NCI-H187 (cell line): ENCODE data around the gene RNF223.

Experiments used
- DNase-seq, 2 experiments: peaks; one replicate each; lab custom pipeline; 2025; lab: John Stamatoyannopoulos, UW

RNF223 gene

DNA sequence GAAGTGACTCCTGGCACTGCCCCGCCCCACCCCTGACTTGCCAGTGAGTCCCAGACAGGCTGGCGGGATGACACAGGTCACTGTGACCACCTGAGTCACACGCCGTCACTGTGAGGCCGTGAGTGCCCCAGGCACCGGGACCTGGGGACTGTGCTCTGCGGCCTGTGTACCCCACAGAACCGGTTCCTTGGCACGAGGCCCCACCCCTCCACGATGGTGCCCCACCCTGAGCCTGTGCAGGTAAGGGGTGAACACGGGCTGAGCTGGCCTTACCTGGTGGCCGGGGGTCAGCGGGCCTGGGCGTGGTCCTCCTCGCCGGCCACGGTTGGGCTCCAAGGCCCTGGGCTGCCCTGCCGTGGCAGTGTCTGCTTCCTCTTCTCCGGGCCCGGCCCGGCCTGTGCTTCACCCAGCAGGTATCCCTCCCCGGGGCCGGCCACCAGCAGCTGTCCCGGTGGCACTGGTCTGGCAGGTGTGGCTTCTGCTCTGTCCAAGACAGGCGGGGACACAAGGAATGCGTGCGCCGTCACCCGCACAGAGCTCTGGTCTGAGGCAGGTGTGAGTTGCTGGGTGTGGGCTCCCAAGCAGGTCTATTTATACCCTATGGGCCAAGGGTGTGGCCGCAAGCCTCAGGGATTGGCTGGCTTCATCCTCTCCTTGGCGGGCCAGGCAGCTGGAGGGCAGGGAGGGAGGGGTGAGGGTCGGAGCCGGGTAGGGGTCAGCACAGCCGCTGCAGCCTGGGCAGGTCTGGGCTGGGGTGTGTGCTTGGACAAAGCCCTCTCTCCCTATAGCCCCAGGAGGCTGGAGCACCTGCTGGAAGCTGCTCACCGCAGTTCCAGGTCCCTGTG lies at the start of gene RNF223:
TSS of gene RNF223 (minus strand) at position 564 of the 845 bp plus-strand sequence. CDS start 1,740 bp downstream, outside the sequence.
- peak; percentile 22 to 23 for DNase-seq

DNA sequence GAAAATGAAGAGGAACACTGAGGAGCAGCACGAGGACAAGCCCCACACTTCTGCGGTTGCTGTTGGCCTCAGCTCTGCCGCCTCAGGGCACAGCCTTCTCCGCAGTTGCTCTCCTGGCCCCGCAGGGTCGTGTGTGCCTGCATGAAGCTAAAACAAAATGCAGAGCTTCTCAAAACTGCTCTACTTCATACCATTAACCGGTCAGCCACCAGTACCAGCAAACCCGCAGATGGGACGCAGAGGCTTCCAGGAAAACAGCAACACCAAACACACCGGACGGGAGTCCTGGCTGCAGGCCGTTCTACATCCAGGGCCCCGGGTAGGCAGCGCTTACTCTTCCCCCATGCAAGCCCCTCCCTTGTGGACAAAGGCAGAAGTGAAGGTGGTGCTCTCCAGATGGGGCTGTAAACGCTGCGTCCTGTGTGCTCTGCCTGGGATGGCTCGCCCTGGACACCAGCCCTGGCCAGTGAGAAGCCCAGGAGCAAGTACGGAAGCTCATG lies 48.9 kb upstream of the RNF223 start:
- no peak for DNase-seq

DNA sequence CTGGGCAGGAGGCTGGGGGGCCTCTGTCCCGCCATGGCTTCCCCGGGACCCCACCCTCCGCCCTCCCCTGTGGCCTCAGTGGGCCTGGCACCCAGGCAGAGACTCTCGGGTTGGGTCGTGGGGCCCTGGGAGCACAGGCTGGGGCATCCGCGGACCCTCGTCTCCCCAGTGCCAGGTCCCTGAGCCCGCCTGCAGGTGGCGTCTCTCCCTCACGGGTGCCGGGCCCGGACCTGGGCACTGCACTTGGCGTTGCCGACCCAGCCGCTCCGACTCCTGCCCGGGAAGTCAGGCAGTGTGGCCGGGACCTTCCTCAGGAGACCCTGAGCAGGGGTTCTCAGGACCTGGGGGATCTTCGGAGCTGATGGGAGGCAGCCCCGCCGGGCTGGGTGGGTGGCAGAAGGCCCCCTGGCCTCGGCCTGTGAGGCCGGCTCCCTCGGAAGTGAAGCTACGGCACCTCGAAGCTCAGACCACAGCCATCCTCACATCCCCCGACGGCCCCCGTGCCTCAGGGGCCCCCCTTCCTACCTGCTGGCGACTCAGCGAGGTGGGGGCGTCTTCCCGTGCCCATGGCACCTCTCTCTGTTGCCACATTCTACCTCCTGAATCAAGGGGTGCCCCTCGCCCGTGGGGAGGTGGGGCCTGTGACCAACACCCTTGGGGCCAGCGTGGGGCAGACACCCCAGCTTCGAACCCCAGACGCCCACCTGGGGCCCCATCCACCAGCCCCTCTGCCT lies 48.1 kb upstream of the RNF223 start:
- DNase-seq = peak; percentile 55 to 76

DNA sequence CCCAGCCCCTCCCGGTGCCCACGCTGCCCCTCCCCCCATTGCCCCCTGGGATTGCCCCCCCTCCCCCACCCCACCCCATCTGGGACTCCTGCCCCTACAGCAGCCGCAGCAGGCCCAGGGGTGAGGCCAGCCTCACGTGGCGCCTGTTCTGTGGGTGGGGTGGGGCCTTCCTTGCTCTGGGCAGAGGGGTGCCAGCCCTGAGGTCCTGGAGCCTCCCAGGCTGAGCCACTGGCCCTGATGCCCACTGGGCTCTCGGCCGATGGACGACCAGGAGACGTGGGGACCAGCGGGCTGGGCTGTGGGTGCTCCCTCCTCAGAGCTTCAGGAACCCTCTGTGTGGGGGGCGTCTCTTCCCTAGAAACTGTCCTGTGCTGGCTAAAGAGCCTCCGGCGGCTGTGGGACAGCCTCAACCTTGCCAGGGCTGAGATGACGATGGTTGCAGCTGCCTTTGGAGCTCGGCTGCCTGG lies 47.5 kb upstream of the RNF223 start:
- no peak for DNase-seq

DNA sequence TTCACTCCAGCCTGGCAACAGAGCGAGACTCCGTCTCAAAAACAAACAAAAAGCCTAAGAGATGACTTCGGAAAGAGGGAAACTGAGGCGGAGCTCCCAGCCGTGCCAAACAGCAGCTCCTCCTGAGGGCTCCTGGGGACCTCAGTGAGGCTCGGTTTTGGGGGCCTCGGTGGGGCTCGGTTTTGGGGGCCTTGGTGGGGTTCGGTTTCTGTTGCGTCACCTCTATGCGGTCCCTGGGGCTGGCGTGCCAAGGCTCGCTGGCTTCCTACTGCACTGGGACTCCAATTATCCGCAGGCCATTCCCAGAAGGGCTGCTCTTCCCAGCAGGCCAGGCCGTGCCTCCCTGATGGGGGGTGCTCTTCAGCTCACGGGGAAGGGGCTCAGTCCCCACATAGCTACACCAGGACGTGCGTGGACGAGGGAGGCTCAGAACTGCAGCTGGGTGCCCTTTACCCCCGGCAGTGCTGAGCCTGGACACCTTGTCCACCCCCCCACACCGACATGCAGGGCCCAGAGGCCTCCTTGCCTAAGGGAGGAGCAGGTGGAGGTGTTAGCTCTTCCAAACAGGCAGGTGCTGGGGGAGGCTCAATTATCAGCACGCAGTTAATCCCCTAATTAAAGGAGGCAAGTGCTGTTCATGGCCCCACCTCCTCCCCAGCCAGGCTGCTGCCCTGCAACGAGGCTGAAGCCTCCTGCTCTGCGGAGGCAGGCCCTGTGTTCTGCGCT lies 46.9 kb upstream of the RNF223 start:
- no peak for DNase-seq

DNA sequence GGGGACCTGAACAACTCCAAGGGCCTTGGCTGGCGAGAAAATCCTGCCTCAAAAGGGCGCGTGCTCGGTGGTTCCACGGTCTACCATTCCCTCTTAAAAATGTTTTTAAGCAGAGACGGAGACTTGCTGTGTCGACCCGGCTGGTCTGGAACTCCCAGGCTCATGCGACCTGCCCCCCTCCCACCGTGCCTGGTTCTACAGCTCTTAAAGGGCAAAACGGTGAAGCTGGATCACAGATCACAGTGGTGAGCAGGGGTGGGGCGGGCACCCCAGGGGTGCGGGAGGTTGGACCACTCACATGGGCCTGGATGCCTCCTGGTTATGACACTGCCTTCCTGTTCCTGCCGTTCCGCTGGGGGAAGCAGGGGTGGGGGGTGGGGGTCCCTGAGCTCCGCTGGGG lies 46.0 kb upstream of the RNF223 start:
- no peak for DNase-seq

DNA sequence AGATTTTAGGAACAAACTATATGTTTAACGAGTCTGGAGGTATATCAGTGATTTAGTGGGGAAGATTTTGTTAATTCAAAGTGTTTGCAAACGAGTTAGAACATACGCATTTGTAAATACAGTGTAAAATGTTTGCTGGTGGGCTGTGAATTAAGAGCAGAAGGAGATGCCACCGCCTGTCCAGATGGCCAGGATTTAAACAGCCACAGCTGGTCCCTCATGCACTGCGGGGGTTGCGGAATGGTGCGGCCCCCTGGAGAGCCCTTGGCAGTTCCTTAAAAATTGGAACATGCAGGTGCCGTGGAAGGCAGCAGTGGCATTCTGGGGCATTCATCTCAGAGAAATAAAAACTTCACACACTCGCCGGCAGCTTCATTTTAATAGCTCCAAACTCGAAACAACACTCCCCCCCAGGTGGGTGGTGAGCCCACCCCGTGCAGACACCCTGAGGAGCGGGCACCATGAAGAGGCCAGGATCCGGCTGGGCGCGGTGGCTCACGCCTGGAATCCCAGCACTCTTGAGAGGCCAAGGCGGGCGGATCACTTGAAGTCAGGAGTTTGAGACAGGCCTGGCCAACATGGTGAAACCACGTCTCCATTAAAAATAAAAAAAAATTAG lies 45.3 kb upstream of the RNF223 start:
- no peak for DNase-seq

DNA sequence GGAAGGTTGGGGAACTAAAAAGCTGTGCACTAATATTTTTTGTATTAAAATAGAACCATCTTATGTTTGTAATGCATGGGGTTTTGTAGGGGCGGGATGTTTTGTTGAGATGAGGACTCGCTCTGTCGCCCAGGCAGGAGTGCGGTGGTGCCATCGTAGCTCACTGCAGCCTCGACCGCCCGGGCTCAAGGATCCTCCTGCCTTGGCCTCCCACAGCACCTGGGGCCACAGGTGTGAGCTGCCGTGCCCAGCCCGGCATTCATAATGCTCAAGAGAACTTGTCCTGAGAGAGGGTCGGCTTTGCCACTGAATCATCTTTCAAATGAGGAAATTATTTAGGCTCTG lies 44.7 kb upstream of the RNF223 start:
- no peak for DNase-seq

DNA sequence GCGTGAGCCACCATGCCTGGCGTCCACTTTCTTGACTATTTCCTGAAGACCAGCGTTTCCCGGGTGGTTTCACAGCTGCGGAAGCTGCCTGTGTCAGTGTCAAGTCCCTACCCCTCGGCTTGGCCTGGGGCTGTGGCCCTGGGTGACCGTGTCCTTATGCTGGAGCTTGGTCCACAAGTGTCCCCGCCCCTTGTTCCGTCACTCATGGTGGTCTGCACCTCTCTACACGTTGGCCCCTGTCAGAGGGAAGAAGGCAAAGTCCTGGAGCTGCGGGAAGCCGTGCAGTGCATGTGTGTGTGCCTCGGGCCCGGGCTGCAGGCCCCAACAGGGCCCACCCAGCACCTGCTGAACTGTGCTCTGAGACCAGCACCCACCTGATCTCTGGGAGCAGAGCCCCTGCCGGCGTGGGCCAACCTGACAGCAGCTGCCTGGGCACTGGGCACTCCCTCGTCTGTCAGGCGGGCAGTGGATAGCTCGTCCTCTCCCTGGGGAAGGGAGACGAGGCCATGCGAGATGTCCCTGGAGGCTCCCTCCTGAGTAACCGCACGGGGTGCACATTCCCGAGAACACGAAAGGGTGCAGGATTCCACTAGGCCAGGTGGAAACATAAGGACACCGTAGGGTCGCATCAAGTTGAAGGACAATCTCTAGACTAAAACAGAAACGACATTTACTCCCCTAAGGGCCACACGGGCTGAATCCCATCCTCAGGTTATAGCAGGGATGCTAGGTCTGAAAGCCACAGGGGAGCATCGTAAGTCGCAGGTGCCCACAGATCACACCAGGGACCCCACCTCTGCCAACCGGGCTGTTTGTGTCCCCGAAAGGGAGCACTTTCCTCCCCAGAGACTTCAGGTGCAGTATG lies 44.1 kb upstream of the RNF223 start:
- DNase-seq = no peak

DNA sequence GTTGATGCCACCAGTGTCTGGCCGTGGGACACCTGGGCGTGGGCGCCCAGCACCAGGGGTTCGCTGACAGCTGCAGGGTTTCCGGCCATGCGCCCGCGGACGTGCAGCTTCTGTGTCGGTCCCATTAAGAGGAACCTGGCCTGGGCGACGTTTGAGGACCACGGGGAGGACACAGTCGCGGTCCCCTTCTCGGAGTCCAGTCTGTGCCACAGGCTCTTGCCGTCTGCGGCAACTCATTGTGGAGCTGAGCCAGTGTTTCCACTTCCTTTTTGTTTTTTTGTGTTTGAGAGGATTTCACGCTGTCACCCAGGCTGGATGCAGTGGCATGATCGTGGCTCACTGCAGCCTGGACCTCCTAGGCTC lies 43.3 kb upstream of the RNF223 start:
- DNase-seq = no peak

DNA sequence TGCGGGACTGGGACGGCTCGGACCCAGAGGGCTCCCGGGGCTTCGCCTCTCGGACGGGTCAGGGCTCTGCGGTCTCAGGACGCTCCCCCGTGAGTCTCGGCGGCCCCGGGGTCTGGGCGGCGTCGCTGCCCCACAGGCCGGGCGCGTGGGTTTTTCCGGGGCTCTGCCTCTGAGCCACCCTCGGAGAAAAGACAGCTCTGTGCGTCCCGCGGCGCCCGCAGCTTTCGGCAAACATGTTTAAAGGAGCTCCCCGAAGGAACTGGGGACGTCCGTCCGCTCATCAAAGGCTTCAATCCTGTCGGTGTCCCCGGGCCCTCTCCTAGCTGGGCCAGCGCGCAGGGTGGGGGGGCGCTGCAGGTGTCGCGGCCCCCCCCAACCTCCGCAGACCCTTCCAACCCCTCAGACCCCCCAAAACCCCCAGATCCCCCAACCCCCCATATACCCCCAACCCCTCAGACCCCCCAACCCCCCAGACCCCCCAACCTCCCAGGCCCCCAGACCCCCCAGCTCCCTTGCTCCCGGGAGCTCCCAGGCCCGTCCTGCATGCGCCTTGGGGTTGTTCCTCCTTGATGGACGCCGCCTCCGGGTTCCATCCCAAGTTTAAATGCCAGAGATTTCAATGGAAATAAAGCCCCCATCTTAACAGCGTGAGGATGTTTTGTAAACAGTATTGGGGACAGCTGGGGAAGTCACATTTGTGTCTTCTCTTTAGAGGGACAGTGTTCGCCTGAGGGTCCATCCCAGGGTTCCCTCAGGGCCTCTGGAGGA lies 42.8 kb upstream of the RNF223 start:
- no peak for DNase-seq

DNA sequence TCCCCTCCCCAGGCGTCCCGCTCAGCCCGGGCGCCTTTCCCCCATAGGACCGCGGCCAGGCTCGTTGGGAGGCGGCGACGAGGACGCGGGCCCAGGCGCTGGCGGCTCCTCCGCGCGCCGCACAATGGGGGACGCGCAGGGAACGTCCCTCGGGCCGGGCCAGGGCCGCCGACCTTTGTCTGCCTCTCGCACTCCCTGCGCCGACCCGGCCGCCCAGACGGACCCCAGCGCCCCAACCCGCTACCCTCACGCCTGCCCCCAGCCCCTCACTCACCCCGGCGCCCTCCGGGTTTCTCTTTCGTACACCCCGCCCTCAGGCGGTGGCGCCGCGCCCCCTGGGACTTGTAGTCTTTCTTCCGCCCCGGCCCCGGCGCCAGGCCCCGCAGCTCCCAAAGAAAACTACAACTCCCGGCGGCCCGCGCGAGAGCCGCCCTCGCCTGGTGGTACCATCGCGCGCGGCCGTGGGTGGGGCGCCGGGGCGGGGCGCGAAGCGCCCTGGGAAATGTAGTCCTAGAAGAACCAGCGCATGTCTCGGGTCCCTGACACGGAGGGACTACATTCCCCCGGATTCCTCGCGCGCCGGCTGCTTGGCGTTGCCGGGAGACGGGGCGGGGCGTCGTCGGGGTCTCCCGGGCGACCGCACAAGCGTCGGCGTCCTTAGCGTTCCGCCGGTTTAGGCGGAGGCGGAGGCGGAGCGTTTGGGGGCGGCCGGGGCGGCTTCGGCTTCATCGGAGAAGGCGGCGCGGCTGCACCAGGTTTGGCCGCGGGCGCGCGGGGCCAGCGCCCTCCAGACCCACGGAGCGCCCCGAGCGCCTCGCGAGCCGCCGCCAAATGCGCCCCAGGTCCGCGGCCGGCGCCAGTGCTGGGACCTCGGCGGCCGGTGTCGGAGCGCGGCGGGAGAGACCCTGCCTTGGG lies 41.9 kb upstream of the RNF223 start, which contains the start of gene C1orf159:
TSS of gene C1orf159 (minus strand) at position 304 of the 915 bp plus-strand sequence. CDS start 24,546 bp downstream, outside the sequence.
- peak; percentile 95 to 98 for DNase-seq

DNA sequence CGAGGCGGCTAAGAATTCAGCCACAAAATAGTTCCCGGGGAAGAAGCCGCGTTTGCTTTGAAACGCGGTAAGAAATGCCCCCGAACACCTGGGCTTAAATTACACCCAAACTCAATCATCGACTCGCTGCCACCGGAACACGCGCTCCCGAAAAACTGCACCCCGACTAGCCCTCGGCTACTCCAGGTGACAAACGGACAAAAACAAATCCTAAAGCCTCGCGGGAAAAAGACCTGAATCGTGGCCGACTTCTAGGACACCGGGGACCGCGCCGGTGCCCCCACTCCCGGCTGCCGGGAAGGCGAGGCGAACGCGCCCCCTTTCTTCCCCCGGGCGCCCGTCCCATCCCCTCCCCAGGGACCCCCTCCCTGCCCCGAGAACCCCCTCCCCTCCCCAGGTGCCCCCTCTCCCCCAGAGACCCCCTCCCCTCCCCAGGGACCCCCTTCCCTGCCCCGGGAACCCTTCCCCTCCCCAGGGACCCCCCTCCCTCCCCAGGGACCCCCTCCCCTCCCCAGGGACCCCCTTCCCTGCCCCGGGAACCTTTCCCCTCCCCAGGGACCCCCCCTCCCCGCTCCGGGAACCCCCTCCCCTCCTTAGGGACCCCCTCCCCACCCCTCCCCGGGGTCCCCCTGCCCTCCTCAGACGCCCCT lies 41.2 kb upstream of the RNF223 start:
- DNase-seq = no peak

DNA sequence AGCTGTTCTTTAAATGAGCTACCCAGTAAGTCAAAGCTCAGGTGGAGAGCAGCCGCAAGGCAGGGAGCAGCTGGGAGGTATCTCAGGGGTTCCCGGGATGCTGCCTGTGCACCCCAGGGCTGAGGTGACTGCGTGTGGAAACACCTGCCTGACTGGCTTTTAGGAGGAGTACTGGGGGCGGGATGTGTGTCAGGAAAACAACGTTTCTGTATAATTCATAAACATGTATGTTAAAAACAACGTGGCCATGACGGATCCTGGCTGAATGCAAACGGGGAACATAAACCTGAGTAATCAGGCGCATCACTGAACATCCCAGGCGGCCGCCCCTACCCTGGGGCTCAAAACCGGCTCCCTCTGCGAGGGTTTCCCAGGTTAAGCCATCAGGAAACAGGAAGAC lies 40.3 kb upstream of the RNF223 start:
- DNase-seq = no peak

DNA sequence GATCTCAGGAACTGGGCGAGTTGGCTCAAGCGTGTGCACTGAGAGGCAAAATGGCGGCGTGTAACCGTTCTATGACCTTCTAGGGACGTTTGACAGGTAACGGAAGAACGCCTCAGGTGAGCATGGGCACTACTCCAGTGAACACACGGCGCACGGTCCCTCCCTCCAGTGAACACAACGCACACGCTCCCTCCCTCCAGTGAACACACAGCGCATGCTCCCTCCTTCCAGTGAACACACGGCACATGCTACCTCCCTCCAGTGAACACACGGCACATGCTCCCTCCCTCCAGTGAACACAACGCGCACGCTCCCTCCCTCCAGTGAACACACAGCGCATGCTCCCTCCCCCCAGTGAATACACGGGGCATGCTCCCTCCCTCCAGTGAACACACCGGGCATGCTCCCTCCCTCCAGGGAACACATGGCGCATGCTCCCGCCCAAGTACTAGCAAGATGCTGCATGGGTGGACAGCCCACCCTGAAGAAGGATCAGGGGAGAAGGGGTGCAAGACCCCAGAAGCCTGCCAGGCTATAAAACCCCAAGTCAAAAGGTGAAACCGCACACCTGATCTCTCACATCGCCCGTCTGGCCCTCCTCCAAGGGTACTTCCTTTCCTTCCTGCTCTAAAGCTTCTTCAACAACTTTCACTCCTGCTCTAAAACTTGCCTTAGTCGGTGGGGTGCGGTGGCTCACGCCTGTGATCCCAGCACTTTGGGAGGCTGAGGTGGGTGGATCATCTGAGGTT lies 38.3 kb upstream of the RNF223 start:
- no peak for DNase-seq

DNA sequence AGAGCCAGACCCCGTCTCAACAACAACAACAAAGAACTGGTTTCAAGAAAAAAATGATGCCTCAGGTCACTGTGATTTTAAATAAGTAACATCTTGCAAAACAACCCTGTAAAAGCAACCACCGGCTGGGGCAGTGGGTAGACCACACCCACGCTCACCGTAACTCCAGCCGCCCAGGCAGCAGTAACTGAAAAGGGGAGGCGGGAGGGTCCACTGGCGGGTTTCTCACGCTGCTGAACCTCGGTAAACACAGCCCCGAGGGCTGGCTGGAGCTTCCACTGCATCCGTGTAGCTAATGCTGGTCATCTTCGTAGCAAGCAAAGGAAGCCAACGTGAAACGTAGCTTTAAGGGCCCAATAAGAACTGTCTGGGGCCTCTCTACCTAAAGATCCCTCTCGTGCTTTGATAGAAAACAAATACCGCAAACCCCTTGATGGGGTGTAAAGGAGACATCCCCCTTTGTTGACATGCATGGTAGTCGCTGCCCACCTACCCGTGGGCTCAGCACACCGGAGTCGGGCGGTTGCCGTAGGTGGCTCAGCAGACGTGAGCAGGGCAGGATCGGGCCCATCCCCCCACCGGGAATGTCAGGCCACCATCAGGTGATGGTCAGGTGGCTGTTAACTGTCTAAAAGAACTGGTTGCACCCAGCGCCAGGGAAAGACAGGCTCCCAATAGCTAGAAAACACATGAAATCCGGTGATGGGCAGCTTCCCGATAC lies 37.6 kb upstream of the RNF223 start:
- no peak for DNase-seq

DNA sequence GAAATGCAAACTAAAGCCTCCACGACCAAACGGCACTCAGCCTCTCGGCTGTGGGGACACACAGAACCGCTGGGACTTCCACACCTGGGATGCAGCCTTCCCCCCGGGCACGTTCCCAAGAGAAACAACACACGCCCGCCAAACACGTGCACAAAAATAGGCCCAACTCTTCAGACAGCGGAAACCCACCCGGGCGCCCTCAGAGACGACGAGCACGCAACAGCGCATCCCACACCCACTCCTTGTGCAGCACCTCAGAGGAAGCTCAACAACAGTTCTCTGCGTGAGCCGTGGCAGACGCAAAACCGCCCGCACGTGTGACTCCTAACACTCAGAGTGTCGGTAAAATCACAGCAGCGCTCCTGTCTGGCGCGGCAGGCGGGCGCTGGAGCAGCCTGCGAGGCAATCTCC lies 36.5 kb upstream of the RNF223 start:
- no peak for DNase-seq
